Kidney capillary endothelial cell (primary cell): ENCODE results near the gene EDAR.

Experiments used
- DNase-seq: peaks from one replicate; pipeline ENCODE4 v3.0.0-alpha.2; 2018; ENCODE audit warnings: low spot score

Gene EDAR

GRCh38 chr2:109001201-109001600, 12.2 kb upstream of the EDAR start:
- DNase-seq: no peak

GRCh38 chr2:109000738-109001137, 11.7 kb upstream of the EDAR start:
- no peak for DNase-seq

GRCh38 chr2:108998911-108999310, 9.9 kb upstream of the EDAR start:
- no peak for DNase-seq

- DNase-seq: no peak
Observed at GRCh38 chr2:108994178-108994577, 5.2 kb upstream of the EDAR start.

GRCh38 chr2:108993095-108993937, 4.3 kb upstream of the EDAR start:
- DNase-seq: no peak

- no peak for DNase-seq
Observed at GRCh38 chr2:108988076-108988795, 784 bp downstream of the EDAR start.

- DNase-seq: no peak
Observed at GRCh38 chr2:108986916-108987510, 2.0 kb downstream of the EDAR start.

GRCh38 chr2:108983610-108984009, 5.4 kb downstream of the EDAR start:
- no peak for DNase-seq

GRCh38 chr2:108983061-108983460, 6.0 kb downstream of the EDAR start:
- DNase-seq: no peak

- no peak for DNase-seq
Observed at GRCh38 chr2:108982259-108982679, 6.8 kb downstream of the EDAR start.

- DNase-seq: no peak
Observed at GRCh38 chr2:108981846-108982245, 7.2 kb downstream of the EDAR start.

- no peak for DNase-seq
Observed at GRCh38 chr2:108980076-108980475, 8.9 kb downstream of the EDAR start.

GRCh38 chr2:108979461-108979860, 9.6 kb downstream of the EDAR start:
- no peak for DNase-seq

- DNase-seq: no peak
Observed at GRCh38 chr2:108978709-108979111, 10.3 kb downstream of the EDAR start.

- DNase-seq: no peak
Observed at GRCh38 chr2:108975613-108976435, 13.2 kb downstream of the EDAR start.

GRCh38 chr2:108974674-108975073, 14.3 kb downstream of the EDAR start:
- no peak for DNase-seq

- no peak for DNase-seq
Observed at GRCh38 chr2:108972663-108973062, 16.4 kb downstream of the EDAR start.

- DNase-seq: no peak
Observed at GRCh38 chr2:108971661-108972566, 17.1 kb downstream of the EDAR start.

GRCh38 chr2:108970369-108970768, 18.7 kb downstream of the EDAR start:
- no peak for DNase-seq

GRCh38 chr2:108969856-108970255, 19.2 kb downstream of the EDAR start:
- no peak for DNase-seq

GRCh38 chr2:108968619-108969018, 20.4 kb downstream of the EDAR start:
- no peak for DNase-seq
